Colonic mucosa (tissue), 4 donors: ENCODE data around the gene ZC3H7A. TPM values are rescaled to one million over a fixed set of nuclear protein-coding genes. Genes with fewer than 3 reads are reported as not detected.

ENCODE experiments used
- DNase-seq: peaks from one replicate; pipeline ENCODE4 v3.0.0-alpha.2; 2020
- H3K27ac ChIP-seq: fragments of 200-600 bp; one replicate; pipeline ENCODE4 v1.8.0; 2021
- H3K27me3 ChIP-seq: fragments of 200-600 bp; one replicate; pipeline ENCODE4 v1.8.0; 2021
- H3K36me3 ChIP-seq: fragments of 200-600 bp; one replicate; pipeline ENCODE4 v1.8.0; 2021
- H3K4me1 ChIP-seq: fragments of 200-600 bp; one replicate; pipeline ENCODE4 v1.8.0; 2021; ENCODE audit warnings: mild to moderate bottlenecking
- H3K4me3 ChIP-seq: fragments of 200-600 bp; one replicate; pipeline ENCODE4 v1.8.0; 2021
- H3K9ac ChIP-seq, 2 donors: one replicate each; pipeline ENCODE4 v1.7.0; 2013; ENCODE audit warnings: control low read depth in 2 of 2, low read depth in 2 of 2, low read length in 2 of 2
- H3K9me3 ChIP-seq: fragments of 200-600 bp; one replicate; pipeline ENCODE4 v1.8.0; 2021
- intact Hi-C: fragments of 100-400 bp; cut with DNase I; formaldehyde crosslinking; loops from one replicate; pipeline ENCODE4 v1.14.1; 2022
- total RNA-seq, 2 donors: library from RNA; stranded (reverse); fragmentation: NEBNext Ultra II Directional in 1 of 2; extraction: Animal tissue kit (Norgen Biotek cat#: 25700) in 1 of 2; gene quantifications; one replicate each; pipeline ENCODE4 v1.2.1, GENCODE V29; 2021
- TF ChIP-seq, protein P1 (sequence below): fragments of 200-600 bp; IDR thresholded peaks from one replicate; pipeline ENCODE4 v1.8.0; 2022; ENCODE audit warnings: antibody characterized with exemption, mild to moderate bottlenecking
- donor health status: healthy.
- donor health status: DM: no; HTN: no; CAD: no.
- donor health status: DM: no; HTN: no; CAD: no.

The ZC3H7A gene
- total RNA-seq, 2 donors from 2014 or later, result 40.2 to 47.1 TPM

DNA sequence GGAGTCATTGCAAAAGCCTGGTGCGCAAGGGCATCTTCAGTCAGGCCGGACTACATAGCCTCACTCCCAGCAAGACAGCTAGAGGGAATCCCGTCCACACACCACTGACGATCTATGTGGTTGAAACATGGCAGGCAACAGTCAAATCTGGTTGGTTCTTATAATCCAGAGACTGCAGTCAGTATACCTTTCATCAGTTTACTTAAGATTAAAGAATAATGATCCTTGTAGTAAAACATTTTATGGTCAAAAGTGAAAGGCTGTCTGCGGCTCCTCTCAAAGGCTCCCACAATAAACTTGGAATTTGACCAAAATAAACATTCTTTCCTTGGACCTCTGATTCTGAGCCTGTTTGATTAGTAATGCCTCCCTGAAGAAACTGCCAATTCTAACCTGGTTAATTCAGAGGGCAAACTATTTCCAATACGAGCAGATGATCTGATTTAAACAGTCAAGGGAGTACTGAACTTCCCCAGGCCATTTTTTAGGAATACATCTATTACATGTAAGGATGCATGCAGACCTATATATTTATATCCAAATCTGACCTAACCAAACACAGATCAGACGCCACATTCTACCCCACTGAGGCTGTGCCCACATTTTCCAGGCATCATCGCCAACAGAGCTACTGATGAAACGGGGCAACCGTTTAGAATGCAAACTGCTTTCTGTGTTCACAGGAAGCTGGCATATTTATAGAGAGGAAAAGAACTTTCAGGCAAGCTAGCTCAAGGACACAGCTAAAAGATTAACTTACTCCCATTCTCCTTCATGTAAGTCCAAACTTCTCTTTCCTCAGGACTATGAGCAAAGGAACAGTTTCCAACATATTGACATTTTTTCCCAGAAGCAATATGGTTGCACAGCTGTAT is 39.1 kb downstream of the ZC3H7A start:
- DNase-seq, result peak; percentile 59
- Histone ChIP-seq H3K36me3 (peaks cover 11% of the 10 kb centered on the region), H3K27ac (peak overlapping the region; percentile 25), H3K9me3 (no peaks in the 10 kb centered on the region), H3K27me3 (no peaks in the 10 kb centered on the region), H3K4me1 (peaks cover 3% of the 10 kb centered on the region), H3K4me3 (no peak overlapping the region), H3K9ac (peak overlapping the region in 1 of 2 donors; percentile 65)
- TF ChIP-seq, protein P1, sequence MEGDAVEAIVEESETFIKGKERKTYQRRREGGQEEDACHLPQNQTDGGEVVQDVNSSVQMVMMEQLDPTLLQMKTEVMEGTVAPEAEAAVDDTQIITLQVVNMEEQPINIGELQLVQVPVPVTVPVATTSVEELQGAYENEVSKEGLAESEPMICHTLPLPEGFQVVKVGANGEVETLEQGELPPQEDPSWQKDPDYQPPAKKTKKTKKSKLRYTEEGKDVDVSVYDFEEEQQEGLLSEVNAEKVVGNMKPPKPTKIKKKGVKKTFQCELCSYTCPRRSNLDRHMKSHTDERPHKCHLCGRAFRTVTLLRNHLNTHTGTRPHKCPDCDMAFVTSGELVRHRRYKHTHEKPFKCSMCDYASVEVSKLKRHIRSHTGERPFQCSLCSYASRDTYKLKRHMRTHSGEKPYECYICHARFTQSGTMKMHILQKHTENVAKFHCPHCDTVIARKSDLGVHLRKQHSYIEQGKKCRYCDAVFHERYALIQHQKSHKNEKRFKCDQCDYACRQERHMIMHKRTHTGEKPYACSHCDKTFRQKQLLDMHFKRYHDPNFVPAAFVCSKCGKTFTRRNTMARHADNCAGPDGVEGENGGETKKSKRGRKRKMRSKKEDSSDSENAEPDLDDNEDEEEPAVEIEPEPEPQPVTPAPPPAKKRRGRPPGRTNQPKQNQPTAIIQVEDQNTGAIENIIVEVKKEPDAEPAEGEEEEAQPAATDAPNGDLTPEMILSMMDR, result no peak
- intact Hi-C loops, result no loop called here

DNA sequence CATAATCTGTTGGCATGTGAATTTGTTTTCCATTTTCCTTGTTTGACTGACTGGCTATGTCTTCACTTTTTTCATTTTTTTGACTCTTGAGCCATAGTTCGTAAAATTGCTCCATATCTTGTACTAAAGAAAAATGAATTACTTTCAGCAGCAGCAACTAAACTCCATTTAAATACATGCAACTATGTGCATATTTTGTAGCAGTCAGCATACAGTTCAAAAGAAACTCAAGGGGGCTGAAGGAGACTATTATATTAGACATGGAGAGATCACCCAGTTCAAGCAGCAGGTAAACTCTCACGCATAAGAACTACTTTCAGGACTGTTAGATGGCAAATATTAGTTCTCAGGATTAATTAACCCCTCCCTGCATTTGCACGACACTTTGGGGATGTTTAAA is 40.8 kb downstream of the ZC3H7A start:
- Histone ChIP-seq H3K9me3 (no peaks in the 10 kb centered on the region), H3K4me1 (peaks cover 7% of the 10 kb centered on the region), H3K27me3 (no peaks in the 10 kb centered on the region), H3K36me3 (peaks cover 11% of the 10 kb centered on the region), H3K9ac (no peak overlapping the region), H3K27ac (no peak overlapping the region), H3K4me3 (no peak overlapping the region)
- TF ChIP-seq, protein P1, result no peak
- no peak for DNase-seq
- intact Hi-C loops, result no loop called here

DNA sequence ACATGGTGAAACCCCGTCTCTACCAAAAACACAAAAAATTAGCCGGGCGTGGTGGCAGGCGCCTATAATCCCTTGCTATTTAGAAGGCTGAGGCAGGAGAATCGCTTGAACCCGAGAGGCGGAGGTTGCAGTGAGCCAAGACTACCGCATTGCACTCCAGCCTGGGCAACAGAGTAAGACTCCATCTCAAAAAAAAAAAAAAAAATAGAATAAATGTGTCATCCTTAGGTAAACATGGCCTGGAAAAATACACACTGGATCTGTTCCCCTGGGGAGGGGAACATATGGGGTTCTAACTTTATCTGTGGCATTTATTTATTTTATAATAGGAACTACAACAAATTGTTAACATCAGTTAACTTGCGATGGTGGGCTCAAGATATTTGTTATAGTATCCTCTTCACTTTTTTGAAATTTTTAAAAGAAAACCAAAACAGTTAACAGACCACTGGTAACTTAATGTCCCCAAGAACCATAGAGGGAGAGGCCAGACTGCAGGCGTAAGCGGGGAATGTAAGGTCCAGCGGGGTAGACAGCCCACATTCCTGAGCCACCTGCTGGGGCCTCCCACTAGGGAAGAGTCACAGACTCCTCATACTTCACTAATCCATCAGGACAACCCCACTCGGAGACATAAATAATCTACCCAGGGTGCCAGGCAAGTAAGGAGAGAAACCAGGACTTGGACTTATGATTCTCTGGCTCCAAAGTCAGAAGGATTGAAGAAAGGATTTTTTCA is 41.9 kb downstream of the ZC3H7A start:
- peaks cover 7% of the 10 kb centered on the region for H3K4me1 ChIP-seq
- no peaks in the 10 kb centered on the region for H3K27me3 ChIP-seq
- no peak for DNase-seq
- TF ChIP-seq, protein P1, result no peak
- no peak overlapping the region for H3K27ac ChIP-seq
- H3K36me3 ChIP-seq, result peaks cover 11% of the 10 kb centered on the region
- intact Hi-C loops, result no loop called here
- H3K9ac ChIP-seq, result no peak overlapping the region
- H3K4me3 ChIP-seq, result no peak overlapping the region
- no peaks in the 10 kb centered on the region for H3K9me3 ChIP-seq

DNA sequence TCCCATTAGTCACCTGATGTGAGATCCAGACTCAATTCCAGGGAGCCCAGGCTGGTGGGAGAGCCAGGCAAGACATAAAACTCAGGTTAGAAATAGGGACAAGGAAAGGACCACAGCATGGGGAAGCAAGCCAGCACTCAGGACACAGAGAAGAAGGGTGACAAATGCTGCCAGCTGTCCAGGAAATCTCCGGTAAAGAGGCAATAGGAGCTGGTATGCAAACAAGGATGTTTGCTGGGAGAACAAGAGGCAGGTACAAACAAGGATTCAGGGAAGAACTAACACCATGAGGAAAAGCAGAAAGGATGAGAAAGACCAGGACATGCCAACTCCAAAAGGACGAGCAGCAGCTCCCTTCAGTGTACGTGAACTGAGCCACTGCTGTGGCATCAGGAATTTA is 44.2 kb downstream of the ZC3H7A start:
- peaks cover 4% of the 10 kb centered on the region for H3K4me1 ChIP-seq
- TF ChIP-seq, protein P1, result no peak
- peak overlapping the region in 1 of 2 donors; percentile 9 for H3K9ac ChIP-seq
- no peak overlapping the region for H3K4me3 ChIP-seq
- no peak for DNase-seq
- H3K27ac ChIP-seq, result peak overlapping the region; percentile 18
- intact Hi-C loops, result no loop called here
- no peaks in the 10 kb centered on the region for H3K27me3 ChIP-seq
- peaks cover 11% of the 10 kb centered on the region for H3K36me3 ChIP-seq
- H3K9me3 ChIP-seq, result no peaks in the 10 kb centered on the region

DNA sequence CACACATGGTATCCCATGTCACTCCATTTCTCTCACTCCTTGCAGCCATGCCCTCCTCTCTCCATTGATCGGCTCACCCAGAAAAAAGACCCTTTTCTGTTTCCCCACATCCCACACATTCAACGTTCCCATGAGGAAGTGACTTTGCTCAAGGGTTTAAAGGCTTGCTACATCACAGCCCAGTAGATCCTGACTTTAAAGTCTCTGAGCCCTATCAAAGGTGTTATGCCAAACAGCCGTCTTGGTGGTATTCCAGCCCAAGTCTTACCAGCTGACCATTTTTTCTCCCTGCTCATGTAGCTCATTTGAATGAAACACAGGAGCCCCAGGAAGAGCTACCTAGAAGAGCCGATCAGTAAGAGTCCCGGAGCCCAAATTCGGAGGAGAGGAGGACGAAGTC is 47.0 kb downstream of the ZC3H7A start:
- no peak overlapping the region for H3K9ac ChIP-seq
- H3K27ac ChIP-seq, result no peak overlapping the region
- H3K4me3 ChIP-seq, result no peak overlapping the region
- TF ChIP-seq, protein P1, result no peak
- H3K4me1 ChIP-seq, result peaks cover 4% of the 10 kb centered on the region
- no peaks in the 10 kb centered on the region for H3K36me3 ChIP-seq
- no peaks in the 10 kb centered on the region for H3K9me3 ChIP-seq
- intact Hi-C loops, result no loop called here
- peak; percentile 10 for DNase-seq
- no peaks in the 10 kb centered on the region for H3K27me3 ChIP-seq
